ENCODE measurements around the gene SYNDIG1L. TPM values are rescaled to one million over a fixed set of nuclear protein-coding genes. Genes with fewer than 3 reads are reported as not detected.

The SYNDIG1L gene
- polyA plus RNA-seq, 1 donor from 2014 or later, result 2.0 TPM

- H4K20me1 ChIP-seq (ENCODE audit: insufficient read depth), result no peaks in the 10 kb centered on the region
- H3K9ac ChIP-seq (ENCODE audit: low read length), result no peak overlapping the region
- no peaks in the 10 kb centered on the region for H3K27me3 ChIP-seq (ENCODE audit: insufficient read depth, low read depth, low read length)
- no peaks in the 10 kb centered on the region for H3F3A ChIP-seq (ENCODE audit: insufficient read depth, low read length, poor library complexity, severe bottlenecking)
- no peak overlapping the region for H2AFZ ChIP-seq (ENCODE audit: low read depth, low read length)
- peak overlapping the region; percentile 44 for H3K27ac ChIP-seq (ENCODE audit: low read length)
- H3K4me3 ChIP-seq (ENCODE audit: low read length), result no peak overlapping the region
- H3K9me3 ChIP-seq (ENCODE audit: low read length), result no peaks in the 10 kb centered on the region
- no peaks in the 10 kb centered on the region for H3K36me3 ChIP-seq (ENCODE audit: insufficient read depth, low read length)
- H3K79me2 ChIP-seq (replicated peaks; ENCODE audit: insufficient read depth, low read length), result no peaks in the 10 kb centered on the region
- TF ChIP-seq POLR2AphosphoS5 (IDR thresholded peaks at IDR 0.05) (no peak), MXI1 (conservative IDR thresholded peaks at IDR 0.05; ENCODE audit: poor library complexity, severe bottlenecking) (no peak), EP300 (conservative IDR thresholded peaks at IDR 0.05; ENCODE audit: poor library complexity, severe bottlenecking) (no peak), REST (IDR thresholded peaks at IDR 0.05; ENCODE audit: borderline replicate concordance) (no peak), EZH2 (IDR thresholded peaks at IDR 0.05; ENCODE audit: borderline replicate concordance, insufficient read depth, low read length, poor library complexity, severe bottlenecking) (no peak), CTCF (IDR thresholded peaks at IDR 0.05; ENCODE audit: poor library complexity, severe bottlenecking) (no peak), RAD21 (conservative IDR thresholded peaks at IDR 0.05) (no peak), SMC3 (conservative IDR thresholded peaks at IDR 0.05; ENCODE audit: poor library complexity) (no peak), TAF1 (IDR thresholded peaks at IDR 0.05; ENCODE audit: low read depth) (no peak)
- no peak overlapping the region for H3K4me2 ChIP-seq (ENCODE audit: low read length)
- H3K9me2 ChIP-seq (ENCODE audit: insufficient read depth, low read length), result no peaks in the 10 kb centered on the region
These were observed 13.3 kb downstream of the SYNDIG1L start for GRCh38 chr14:74412753-74413152.

- H3K9me2 ChIP-seq (ENCODE audit: insufficient read depth, low read length), result no peaks in the 10 kb centered on the region
- no peak overlapping the region for H2AFZ ChIP-seq (ENCODE audit: low read depth, low read length)
- no peak for TF ChIP-seq SMC3 (conservative IDR thresholded peaks at IDR 0.05; ENCODE audit: poor library complexity)
These were observed 14.3 kb downstream of the SYNDIG1L start for GRCh38 chr14:74411671-74412070.

GRCh38 chr14:74409441-74409840 lies 16.6 kb downstream of the SYNDIG1L start:
- Histone ChIP-seq H3K79me2 (replicated peaks; ENCODE audit: insufficient read depth, low read length) (no peaks in the 10 kb centered on the region), H3K9me2 (ENCODE audit: insufficient read depth, low read length) (no peaks in the 10 kb centered on the region), H2AFZ (ENCODE audit: low read depth, low read length) (no peak overlapping the region), H3K27ac (ENCODE audit: low read length) (no peak overlapping the region), H3K27me3 (ENCODE audit: insufficient read depth, low read depth, low read length) (no peaks in the 10 kb centered on the region), H3K9ac (ENCODE audit: low read length) (no peak overlapping the region), H3K36me3 (ENCODE audit: insufficient read depth, low read length) (no peaks in the 10 kb centered on the region), H4K20me1 (ENCODE audit: insufficient read depth) (no peaks in the 10 kb centered on the region), H3K4me3 (ENCODE audit: low read length) (no peak overlapping the region), H3K4me2 (ENCODE audit: low read length) (no peak overlapping the region), H3K9me3 (ENCODE audit: low read length) (no peaks in the 10 kb centered on the region), H3F3A (ENCODE audit: insufficient read depth, low read length, poor library complexity, severe bottlenecking) (no peaks in the 10 kb centered on the region)
- no peak for TF ChIP-seq SMC3 (conservative IDR thresholded peaks at IDR 0.05; ENCODE audit: poor library complexity)
- no peak for TF ChIP-seq EP300 (conservative IDR thresholded peaks at IDR 0.05; ENCODE audit: poor library complexity, severe bottlenecking)
- TF ChIP-seq MXI1 (conservative IDR thresholded peaks at IDR 0.05; ENCODE audit: poor library complexity, severe bottlenecking), result no peak
- no peak for TF ChIP-seq TAF1 (IDR thresholded peaks at IDR 0.05; ENCODE audit: low read depth)
- TF ChIP-seq POLR2AphosphoS5 (IDR thresholded peaks at IDR 0.05), result no peak
- TF ChIP-seq REST (IDR thresholded peaks at IDR 0.05; ENCODE audit: borderline replicate concordance), result no peak
- no peak for TF ChIP-seq CTCF (IDR thresholded peaks at IDR 0.05; ENCODE audit: poor library complexity, severe bottlenecking)
- no peak for TF ChIP-seq EZH2 (IDR thresholded peaks at IDR 0.05; ENCODE audit: borderline replicate concordance, insufficient read depth, low read length, poor library complexity, severe bottlenecking)
- no peak for TF ChIP-seq RAD21 (conservative IDR thresholded peaks at IDR 0.05)

More at GRCh38 chr14:74411671-74412070, 14.3 kb downstream of the SYNDIG1L start:
- H3F3A ChIP-seq (ENCODE audit: insufficient read depth, low read length, poor library complexity, severe bottlenecking), result no peaks in the 10 kb centered on the region
- no peaks in the 10 kb centered on the region for H3K36me3 ChIP-seq (ENCODE audit: insufficient read depth, low read length)
- no peaks in the 10 kb centered on the region for H4K20me1 ChIP-seq (ENCODE audit: insufficient read depth)
- no peaks in the 10 kb centered on the region for H3K27me3 ChIP-seq (ENCODE audit: insufficient read depth, low read depth, low read length)
- H3K4me3 ChIP-seq (ENCODE audit: low read length), result no peak overlapping the region
- H3K79me2 ChIP-seq (replicated peaks; ENCODE audit: insufficient read depth, low read length), result no peaks in the 10 kb centered on the region
- H3K4me2 ChIP-seq (ENCODE audit: low read length), result no peak overlapping the region
- H3K9me3 ChIP-seq (ENCODE audit: low read length), result no peaks in the 10 kb centered on the region
- H3K27ac ChIP-seq (ENCODE audit: low read length), result no peak overlapping the region
- no peak overlapping the region for H3K9ac ChIP-seq (ENCODE audit: low read length)

Data from neural cell (in vitro differentiated cells).